ENCODE results near the gene GRAMD2B.

DNA sequence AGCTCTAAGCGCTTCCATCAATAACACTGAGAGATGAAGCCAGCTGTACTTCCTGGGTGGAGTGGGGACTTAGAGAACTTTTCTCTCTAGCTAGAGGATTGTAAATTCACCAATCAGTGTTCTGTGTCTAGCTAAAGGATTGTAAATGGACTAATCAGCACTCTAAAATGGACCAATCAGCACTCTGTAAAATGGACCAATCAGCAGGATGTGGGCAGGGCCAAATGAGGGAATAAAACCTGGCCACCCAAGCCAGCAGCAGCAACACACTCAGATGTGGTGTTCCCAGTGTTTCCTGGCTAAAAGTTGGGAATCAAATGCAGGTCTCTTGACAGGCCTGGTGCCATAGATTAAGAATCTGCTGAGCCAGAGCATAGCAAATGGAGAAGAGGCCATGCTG lies 111.3 kb downstream of the GRAMD2B start:
- TF ChIP-seq, protein P1, sequence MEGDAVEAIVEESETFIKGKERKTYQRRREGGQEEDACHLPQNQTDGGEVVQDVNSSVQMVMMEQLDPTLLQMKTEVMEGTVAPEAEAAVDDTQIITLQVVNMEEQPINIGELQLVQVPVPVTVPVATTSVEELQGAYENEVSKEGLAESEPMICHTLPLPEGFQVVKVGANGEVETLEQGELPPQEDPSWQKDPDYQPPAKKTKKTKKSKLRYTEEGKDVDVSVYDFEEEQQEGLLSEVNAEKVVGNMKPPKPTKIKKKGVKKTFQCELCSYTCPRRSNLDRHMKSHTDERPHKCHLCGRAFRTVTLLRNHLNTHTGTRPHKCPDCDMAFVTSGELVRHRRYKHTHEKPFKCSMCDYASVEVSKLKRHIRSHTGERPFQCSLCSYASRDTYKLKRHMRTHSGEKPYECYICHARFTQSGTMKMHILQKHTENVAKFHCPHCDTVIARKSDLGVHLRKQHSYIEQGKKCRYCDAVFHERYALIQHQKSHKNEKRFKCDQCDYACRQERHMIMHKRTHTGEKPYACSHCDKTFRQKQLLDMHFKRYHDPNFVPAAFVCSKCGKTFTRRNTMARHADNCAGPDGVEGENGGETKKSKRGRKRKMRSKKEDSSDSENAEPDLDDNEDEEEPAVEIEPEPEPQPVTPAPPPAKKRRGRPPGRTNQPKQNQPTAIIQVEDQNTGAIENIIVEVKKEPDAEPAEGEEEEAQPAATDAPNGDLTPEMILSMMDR (IDR thresholded peaks at IDR 0.05) = no peak
- TF ChIP-seq EP300 (IDR thresholded peaks at IDR 0.05) (no peak), POLR2AphosphoS5 (IDR thresholded peaks at IDR 0.05) (no peak)

Measured in upper lobe of left lung (tissue), 4 donors.